ENCODE results near the gene SEMA6B. TPM values are rescaled to one million over a fixed set of nuclear protein-coding genes. Genes with fewer than 3 reads are reported as not detected.

Gene SEMA6B
- total and polyA plus RNA-seq, 12 donors = 3.4 to 27.9 (median 9.4) TPM

DNA sequence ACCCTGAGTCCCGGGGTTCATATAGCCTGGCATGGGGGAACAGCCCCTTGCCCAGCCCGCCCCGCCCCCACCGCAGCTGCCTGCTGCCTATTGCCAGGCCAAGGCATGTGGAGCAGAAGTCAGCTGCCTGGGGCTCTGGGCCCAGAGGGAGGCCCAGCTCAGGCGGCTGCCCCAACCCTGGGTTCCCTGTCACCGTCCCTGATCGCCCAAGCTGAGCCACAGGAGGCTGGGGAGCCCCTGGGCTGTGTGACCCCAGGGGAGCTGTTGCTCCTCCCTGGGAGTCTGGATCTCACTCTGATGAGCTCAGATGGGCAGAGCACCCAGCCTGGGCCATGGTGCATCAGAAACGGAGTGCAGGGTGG lies 42.6 kb downstream of the SEMA6B start:
- Histone ChIP-seq H3K9me3 (no peaks in the 10 kb centered on the region), H3K27ac (peak overlapping the region; percentile 82 to 97 (median 91)), H3K36me3 (peaks cover 0 to 26% (median 0%) of the 10 kb centered on the region in 9 donors), H3K4me1 (peaks cover 9 to 30% (median 22%) of the 10 kb centered on the region in 9 donors), H3K27me3 (no peaks in the 10 kb centered on the region), H3K4me3 (peak overlapping the region; percentile 37 to 62 (median 54))
- DNase-seq = peak in 1 of 2 donors; percentile 56
- TF ChIP-seq, protein P1, sequence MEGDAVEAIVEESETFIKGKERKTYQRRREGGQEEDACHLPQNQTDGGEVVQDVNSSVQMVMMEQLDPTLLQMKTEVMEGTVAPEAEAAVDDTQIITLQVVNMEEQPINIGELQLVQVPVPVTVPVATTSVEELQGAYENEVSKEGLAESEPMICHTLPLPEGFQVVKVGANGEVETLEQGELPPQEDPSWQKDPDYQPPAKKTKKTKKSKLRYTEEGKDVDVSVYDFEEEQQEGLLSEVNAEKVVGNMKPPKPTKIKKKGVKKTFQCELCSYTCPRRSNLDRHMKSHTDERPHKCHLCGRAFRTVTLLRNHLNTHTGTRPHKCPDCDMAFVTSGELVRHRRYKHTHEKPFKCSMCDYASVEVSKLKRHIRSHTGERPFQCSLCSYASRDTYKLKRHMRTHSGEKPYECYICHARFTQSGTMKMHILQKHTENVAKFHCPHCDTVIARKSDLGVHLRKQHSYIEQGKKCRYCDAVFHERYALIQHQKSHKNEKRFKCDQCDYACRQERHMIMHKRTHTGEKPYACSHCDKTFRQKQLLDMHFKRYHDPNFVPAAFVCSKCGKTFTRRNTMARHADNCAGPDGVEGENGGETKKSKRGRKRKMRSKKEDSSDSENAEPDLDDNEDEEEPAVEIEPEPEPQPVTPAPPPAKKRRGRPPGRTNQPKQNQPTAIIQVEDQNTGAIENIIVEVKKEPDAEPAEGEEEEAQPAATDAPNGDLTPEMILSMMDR (IDR thresholded peaks at IDR 0.05) = no peak
- intact Hi-C loops (cut with DNase I) = no loop called here
- WGBS, 2 donors = 32 to 51% methylated on average over 8 of the region's 8 CpGs
- peak; percentile 35 to 71 (median 61) for ATAC-seq

- H3K4me3 ChIP-seq = peak overlapping the region in 9 of 10 donors; percentile 41 to 62 (median 56)
- H3K4me1 ChIP-seq = peaks cover 9 to 30% (median 22%) of the 10 kb centered on the region in 9 donors
- H3K27ac ChIP-seq = peak overlapping the region; percentile 82 to 97 (median 91)
- intact Hi-C loops (cut with DNase I) = no loop called here
- DNase-seq (no peak), ATAC-seq (peak; percentile 5 to 35 (median 18))
- no peaks in the 10 kb centered on the region for H3K27me3 ChIP-seq
- TF ChIP-seq, protein P1 (IDR thresholded peaks at IDR 0.05) = no peak
- H3K9me3 ChIP-seq = no peaks in the 10 kb centered on the region
- H3K36me3 ChIP-seq = peaks cover 0 to 26% (median 0%) of the 10 kb centered on the region in 9 donors
- 62 to 64% methylated on average over 14 of the region's 14 CpGs for WGBS, 2 donors
Measured at GRCh38 chr19:4516199-4516938, 43.1 kb downstream of the SEMA6B start.

DNA sequence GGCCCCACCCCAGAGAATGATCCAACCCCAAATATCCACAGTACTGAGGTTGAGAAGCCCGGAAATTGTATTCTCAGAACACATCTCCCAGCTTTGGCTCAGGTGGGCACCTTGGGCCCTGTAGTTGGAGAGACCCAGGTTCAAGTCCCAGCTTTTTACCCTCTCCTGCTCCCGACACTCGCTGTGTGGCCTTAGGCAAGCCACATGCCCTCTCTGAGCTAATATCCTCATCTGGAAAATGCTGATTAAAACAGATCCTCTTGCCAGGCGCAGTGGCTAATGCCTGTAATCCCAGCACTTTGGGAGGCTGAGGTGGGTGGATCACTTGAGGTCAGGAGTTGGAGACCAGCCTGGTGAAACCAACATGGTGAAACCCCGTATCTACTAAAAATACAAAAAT lies 43.8 kb downstream of the SEMA6B start:
- no peaks in the 10 kb centered on the region for H3K27me3 ChIP-seq
- H3K4me3 ChIP-seq = no peak overlapping the region
- intact Hi-C loops (cut with DNase I) = no loop called here
- H3K4me1 ChIP-seq = peaks cover 9 to 30% (median 22%) of the 10 kb centered on the region in 9 donors
- ATAC-seq (no peak), DNase-seq (no peak)
- peaks cover 0 to 26% (median 0%) of the 10 kb centered on the region in 9 donors for H3K36me3 ChIP-seq
- peak overlapping the region in 5 of 10 donors; percentile 91 to 95 (median 93) for H3K27ac ChIP-seq
- WGBS, 2 donors = 87 to 93% methylated on average over 5 of the region's 5 CpGs
- TF ChIP-seq, protein P1 (IDR thresholded peaks at IDR 0.05) = no peak
- no peaks in the 10 kb centered on the region for H3K9me3 ChIP-seq

DNA sequence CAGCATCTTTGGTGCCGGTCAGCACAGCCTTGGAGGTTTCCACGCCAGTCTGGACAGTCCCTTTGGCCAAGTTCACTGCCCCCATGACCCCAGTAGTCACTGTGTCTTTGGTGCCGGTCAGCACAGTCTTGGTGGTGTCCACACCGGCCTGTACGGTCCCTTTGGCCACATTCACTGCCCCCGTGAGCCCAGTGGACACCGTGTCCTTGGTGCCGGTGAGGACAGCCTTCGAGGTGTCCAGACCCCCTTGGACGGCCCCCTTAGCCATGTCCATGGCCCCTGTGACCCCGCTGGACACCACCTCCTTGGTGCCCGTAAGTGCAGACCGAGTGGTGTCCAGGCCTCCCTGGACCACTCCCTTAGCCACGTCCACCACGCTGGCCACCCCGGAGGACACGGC lies 46.2 kb downstream of the SEMA6B start:
- 91 to 94% methylated on average over 17 of the region's 17 CpGs for whole genome bisulfite sequencing, 2 donors
- Histone ChIP-seq H3K4me3 (no peak overlapping the region), H3K4me1 (peaks cover 0 to 18% (median 7%) of the 10 kb centered on the region in 9 donors), H3K27me3 (no peaks in the 10 kb centered on the region), H3K27ac (no peak overlapping the region), H3K36me3 (peaks cover 0 to 37% (median 0%) of the 10 kb centered on the region in 9 donors), H3K9me3 (no peaks in the 10 kb centered on the region)
- intact Hi-C loops (cut with DNase I) = no loop called here
- no peak for DNase-seq
- ATAC-seq = no peak
- TF ChIP-seq, protein P1 (IDR thresholded peaks at IDR 0.05) = no peak

Measured in heart right ventricle (tissue), 16 donors.